ENCODE data around the gene ANKRD55. TPM values are rescaled to one million over a fixed set of nuclear protein-coding genes. Genes with fewer than 3 reads are reported as not detected.

Gene ANKRD55
- total RNA-seq, 4 donors from 2014 or later = not detected

DNA sequence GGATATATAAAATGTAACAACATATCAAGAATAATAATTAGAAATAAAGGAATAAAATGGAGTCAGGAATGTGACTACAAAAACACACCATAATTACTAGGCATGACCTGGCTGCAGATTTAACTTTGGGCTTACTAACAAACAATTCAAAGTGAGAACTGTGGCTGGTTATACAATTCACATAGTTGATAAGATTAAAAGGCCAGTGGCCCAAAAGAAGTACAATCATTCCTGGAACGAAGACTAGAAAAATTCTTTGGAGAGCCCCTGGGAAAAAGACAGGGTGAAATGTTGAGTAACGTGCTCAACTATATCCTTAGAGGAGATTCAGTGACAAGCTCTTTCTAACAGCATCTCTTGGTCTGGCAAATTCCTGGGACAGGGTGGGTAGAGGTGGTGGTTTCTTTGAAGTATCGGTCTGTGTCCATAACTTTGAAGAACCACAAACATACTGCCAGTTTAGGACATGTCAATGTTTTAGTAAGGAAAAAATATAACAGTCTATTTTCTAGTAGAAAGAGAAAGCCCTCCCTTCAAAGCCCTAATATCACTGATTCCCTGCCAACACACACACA is 163.4 kb downstream of the ANKRD55 start:
- 48 to 60% methylated on average over 3 of the region's 3 CpGs for WGBS, 2 donors
- Histone ChIP-seq H3K36me3 (no peaks in the 10 kb centered on the region), H3K27me3 (no peaks in the 10 kb centered on the region), H3K9me3 (no peaks in the 10 kb centered on the region), H3K4me1 (peaks cover 0 to 37% (median 15%) of the 10 kb centered on the region in 4 donors), H3K4me3 (no peak overlapping the region), H3K27ac (peak overlapping the region in 1 of 4 donors; percentile 62)
- TF ChIP-seq EP300 (IDR thresholded peaks at IDR 0.05) (no peak), POLR2A (IDR thresholded peaks at IDR 0.05) (no peak)
- TF ChIP-seq, protein P1, sequence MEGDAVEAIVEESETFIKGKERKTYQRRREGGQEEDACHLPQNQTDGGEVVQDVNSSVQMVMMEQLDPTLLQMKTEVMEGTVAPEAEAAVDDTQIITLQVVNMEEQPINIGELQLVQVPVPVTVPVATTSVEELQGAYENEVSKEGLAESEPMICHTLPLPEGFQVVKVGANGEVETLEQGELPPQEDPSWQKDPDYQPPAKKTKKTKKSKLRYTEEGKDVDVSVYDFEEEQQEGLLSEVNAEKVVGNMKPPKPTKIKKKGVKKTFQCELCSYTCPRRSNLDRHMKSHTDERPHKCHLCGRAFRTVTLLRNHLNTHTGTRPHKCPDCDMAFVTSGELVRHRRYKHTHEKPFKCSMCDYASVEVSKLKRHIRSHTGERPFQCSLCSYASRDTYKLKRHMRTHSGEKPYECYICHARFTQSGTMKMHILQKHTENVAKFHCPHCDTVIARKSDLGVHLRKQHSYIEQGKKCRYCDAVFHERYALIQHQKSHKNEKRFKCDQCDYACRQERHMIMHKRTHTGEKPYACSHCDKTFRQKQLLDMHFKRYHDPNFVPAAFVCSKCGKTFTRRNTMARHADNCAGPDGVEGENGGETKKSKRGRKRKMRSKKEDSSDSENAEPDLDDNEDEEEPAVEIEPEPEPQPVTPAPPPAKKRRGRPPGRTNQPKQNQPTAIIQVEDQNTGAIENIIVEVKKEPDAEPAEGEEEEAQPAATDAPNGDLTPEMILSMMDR (IDR thresholded peaks at IDR 0.05) = no peak
- no peak for DNase-seq (ENCODE audit: low spot score in 2 of 2)

DNA sequence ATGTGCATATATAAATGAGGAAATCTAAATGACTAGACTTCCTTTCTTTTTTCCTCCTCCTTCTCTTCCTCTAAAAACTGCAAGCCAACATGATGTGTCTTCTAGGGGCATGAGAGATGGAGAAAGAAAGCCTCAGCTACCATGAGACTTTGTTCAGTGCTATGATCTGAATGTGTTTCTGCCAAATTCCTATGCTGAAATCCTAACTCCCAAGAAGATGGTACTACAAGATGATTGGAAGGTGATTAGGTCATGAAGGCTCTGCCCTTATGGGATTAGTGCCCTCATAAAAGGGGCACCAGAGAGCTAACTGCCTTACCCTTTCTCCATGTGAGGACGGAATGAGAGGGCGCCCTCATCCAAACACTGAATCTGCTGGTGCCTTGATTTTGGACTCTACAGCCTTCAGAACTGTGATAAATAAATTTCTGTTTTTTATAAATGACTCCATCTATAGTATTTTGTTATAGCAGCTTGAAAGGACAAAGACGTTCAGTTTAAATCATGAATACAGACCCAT is 166.1 kb downstream of the ANKRD55 start:
- no peaks in the 10 kb centered on the region for H3K36me3 ChIP-seq
- H3K27ac ChIP-seq = no peak overlapping the region
- TF ChIP-seq POLR2A (IDR thresholded peaks at IDR 0.05) = no peak
- TF ChIP-seq EP300 (IDR thresholded peaks at IDR 0.05) = no peak
- TF ChIP-seq, protein P1 (IDR thresholded peaks at IDR 0.05) = no peak
- H3K4me1 ChIP-seq = peaks cover 0 to 29% (median 14%) of the 10 kb centered on the region in 4 donors
- no peaks in the 10 kb centered on the region for H3K27me3 ChIP-seq
- 79 to 94% methylated on average over 3 of the region's 3 CpGs for WGBS, 2 donors
- no peaks in the 10 kb centered on the region for H3K9me3 ChIP-seq
- no peak for DNase-seq (ENCODE audit: low spot score in 2 of 2)
- no peak overlapping the region for H3K4me3 ChIP-seq

DNA sequence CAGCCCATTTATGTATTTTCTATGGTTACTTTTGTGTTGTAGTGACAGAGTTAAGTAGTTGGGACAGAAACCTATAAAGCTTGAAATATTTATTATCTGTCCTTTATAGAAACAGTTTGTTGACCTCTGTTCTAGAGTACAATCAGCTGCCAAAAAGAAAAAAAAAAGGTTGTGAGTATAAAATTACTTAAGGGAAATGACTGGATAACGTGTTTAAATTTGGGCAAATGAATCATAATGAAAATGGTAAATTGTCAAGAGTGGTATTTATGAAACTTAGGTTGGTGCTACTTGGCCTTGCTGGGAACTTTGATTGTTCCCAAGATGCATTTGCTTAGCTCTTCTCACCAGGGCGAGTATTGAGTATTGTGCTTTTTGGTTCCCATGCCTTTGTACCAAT is 168.1 kb downstream of the ANKRD55 start:
- 68 to 75% methylated on average over 2 of the region's 2 CpGs for WGBS, 2 donors
- no peaks in the 10 kb centered on the region for H3K36me3 ChIP-seq
- no peak for DNase-seq (ENCODE audit: low spot score in 2 of 2)
- peaks cover 0 to 10% (median 0%) of the 10 kb centered on the region in 4 donors for H3K4me1 ChIP-seq
- H3K9me3 ChIP-seq = no peaks in the 10 kb centered on the region
- TF ChIP-seq, protein P1 (IDR thresholded peaks at IDR 0.05) = no peak
- TF ChIP-seq EP300 (IDR thresholded peaks at IDR 0.05) = no peak
- no peaks in the 10 kb centered on the region for H3K27me3 ChIP-seq
- H3K27ac ChIP-seq = no peak overlapping the region
- H3K4me3 ChIP-seq = no peak overlapping the region

DNA sequence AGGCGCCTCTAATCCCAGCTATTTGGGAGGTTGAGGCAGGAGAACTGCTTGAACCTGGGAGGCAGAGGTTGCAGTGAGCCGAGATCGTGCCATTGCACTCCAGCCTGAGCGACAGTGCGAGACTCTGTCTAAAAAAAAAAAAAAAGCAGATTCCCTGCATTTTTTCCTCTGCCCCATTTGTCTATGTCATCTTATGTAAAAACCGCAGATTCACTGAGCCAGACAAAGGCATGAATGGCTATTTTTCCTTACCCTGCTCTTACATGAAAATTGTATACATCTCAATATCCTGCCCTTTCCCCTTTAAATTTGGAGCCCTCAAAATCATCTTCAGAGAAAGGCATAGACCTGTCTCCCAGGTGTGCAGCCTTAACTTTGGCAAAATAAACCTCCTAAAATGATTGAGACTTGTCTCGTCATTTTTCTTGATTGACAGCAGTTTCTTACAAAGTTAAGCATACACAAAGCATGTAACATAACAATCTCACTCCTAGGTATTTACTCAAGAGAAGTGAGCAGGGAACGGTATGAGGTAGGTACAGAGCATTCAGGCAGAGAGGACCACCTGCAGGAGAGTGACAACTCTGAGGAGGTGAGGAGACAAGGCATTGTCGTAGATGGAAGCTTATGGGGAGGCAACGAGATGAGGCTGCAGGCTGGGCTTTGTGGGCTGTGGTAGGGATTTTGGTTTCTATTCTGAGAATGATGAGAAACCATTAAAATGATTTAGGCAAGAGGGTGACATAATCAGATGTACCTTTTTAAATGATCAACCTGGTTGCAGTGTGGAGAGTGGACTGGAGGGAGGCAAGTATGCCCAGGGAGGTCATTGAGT is 172.6 kb downstream of the ANKRD55 start:
- WGBS, 2 donors = 65 to 74% methylated on average over 10 of the region's 10 CpGs
- Histone ChIP-seq H3K4me3 (no peak overlapping the region), H3K4me1 (peaks cover 0 to 21% (median 9%) of the 10 kb centered on the region in 4 donors), H3K27ac (no peak overlapping the region), H3K27me3 (no peaks in the 10 kb centered on the region), H3K36me3 (no peaks in the 10 kb centered on the region), H3K9me3 (no peaks in the 10 kb centered on the region)
- TF ChIP-seq POLR2A (IDR thresholded peaks at IDR 0.05) (no peak), EP300 (IDR thresholded peaks at IDR 0.05) (no peak)
- TF ChIP-seq, protein P1 (IDR thresholded peaks at IDR 0.05) = no peak
- no peak for DNase-seq (ENCODE audit: low spot score in 2 of 2)

DNA sequence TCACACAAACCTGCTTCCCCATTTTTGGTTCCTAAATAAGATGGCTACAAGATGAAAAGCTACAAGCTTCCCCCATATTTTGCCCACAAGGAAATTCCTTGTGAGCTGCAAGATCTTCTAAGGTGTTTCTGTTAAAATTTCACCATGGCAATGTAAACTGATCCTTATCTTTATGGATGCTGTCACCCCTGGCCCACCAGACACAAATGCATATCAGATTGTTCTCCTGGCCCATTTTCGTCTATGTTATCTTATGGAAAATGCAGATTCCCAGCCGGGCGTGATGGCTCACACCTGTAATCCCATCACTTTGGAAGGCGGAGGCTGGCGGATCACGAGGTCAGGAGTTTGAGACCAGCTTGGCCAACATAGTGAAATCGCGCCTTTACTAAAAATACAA is 173.3 kb downstream of the ANKRD55 start:
- peaks cover 0 to 21% (median 9%) of the 10 kb centered on the region in 4 donors for H3K4me1 ChIP-seq
- no peak overlapping the region for H3K27ac ChIP-seq
- no peak for DNase-seq (ENCODE audit: low spot score in 2 of 2)
- TF ChIP-seq POLR2A (IDR thresholded peaks at IDR 0.05) (no peak), EP300 (IDR thresholded peaks at IDR 0.05) (no peak)
- TF ChIP-seq, protein P1 (IDR thresholded peaks at IDR 0.05) = no peak
- no peaks in the 10 kb centered on the region for H3K27me3 ChIP-seq
- no peaks in the 10 kb centered on the region for H3K36me3 ChIP-seq
- H3K9me3 ChIP-seq = no peaks in the 10 kb centered on the region
- 96 to 97% methylated on average over 8 of the region's 8 CpGs for WGBS, 2 donors
- no peak overlapping the region for H3K4me3 ChIP-seq

All from tibial nerve (tissue), 4 donors.